ENCODE results near the gene PSMC3IP.

DNA sequence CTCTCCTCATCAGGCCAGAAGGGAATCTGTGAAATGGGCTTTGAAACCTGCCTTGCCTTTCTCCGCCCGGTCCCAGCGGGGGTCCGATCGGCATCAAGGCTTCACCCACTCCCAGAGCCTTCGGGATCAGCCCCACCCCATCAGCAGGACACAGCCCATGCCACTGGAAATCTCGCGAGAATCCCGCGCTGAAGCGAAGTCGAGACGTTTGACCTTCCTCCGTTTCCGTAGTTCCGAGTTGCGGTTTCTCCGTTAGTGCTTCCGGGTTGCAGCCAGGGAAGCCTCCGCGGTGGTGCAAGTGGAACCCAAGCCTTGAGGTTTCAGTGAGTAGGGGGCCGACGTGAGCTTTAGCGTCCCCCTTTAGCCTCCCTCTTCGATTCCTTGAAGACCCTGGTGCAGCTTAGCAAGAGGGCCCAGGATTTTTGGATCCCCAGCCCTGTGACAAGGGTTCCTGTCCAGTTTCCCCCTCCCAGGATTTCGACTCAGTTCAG is 15.6 kb downstream of the PSMC3IP start, which contains the start of gene COASY:
- TF ChIP-seq, protein P1, sequence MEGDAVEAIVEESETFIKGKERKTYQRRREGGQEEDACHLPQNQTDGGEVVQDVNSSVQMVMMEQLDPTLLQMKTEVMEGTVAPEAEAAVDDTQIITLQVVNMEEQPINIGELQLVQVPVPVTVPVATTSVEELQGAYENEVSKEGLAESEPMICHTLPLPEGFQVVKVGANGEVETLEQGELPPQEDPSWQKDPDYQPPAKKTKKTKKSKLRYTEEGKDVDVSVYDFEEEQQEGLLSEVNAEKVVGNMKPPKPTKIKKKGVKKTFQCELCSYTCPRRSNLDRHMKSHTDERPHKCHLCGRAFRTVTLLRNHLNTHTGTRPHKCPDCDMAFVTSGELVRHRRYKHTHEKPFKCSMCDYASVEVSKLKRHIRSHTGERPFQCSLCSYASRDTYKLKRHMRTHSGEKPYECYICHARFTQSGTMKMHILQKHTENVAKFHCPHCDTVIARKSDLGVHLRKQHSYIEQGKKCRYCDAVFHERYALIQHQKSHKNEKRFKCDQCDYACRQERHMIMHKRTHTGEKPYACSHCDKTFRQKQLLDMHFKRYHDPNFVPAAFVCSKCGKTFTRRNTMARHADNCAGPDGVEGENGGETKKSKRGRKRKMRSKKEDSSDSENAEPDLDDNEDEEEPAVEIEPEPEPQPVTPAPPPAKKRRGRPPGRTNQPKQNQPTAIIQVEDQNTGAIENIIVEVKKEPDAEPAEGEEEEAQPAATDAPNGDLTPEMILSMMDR (conservative IDR thresholded peaks at IDR 0.05; ENCODE audit: low read depth, low read length): no peak
- TF ChIP-seq EZH2 (IDR thresholded peaks at IDR 0.05; ENCODE audit: borderline replicate concordance, low read depth, low read length, poor library complexity, severe bottlenecking): no peak
